Embryonic facial prominence (tissue), 1 donor: ENCODE data around the gene VPS26B.
"Not testable (repeated sequence)": the region's sequence is repeated elsewhere in the genome, so short reads cannot be mapped to it uniquely, and the experiment has no call there.

ENCODE experiments used
- DNase-seq: peaks from one replicate; pipeline ENCODE4 v3.0.0-alpha.2; 2016; ENCODE audit errors: extremely low spot score

The VPS26B gene

GRCh38 chr11:134281635-134282034 is 57.2 kb downstream of the VPS26B start:
- DNase-seq, result not testable (repeated sequence)

- DNase-seq, result no peak
Measured at GRCh38 chr11:134282121-134283045, 57.9 kb downstream of the VPS26B start.

- DNase-seq, result no peak
Measured at GRCh38 chr11:134283461-134284230, 59.2 kb downstream of the VPS26B start.

GRCh38 chr11:134284349-134284748 is 59.9 kb downstream of the VPS26B start:
- DNase-seq, result not testable (repeated sequence)

GRCh38 chr11:134287561-134287960 is 63.1 kb downstream of the VPS26B start:
- DNase-seq, result no peak

- DNase-seq, result no peak
Measured at GRCh38 chr11:134288486-134288885, 64.0 kb downstream of the VPS26B start.

GRCh38 chr11:134289167-134289566 is 64.7 kb downstream of the VPS26B start:
- DNase-seq, result no peak

- DNase-seq, result no peak
Measured at GRCh38 chr11:134289789-134290188, 65.3 kb downstream of the VPS26B start.

- no peak for DNase-seq
Measured at GRCh38 chr11:134290646-134291045, 66.2 kb downstream of the VPS26B start.

DNA sequence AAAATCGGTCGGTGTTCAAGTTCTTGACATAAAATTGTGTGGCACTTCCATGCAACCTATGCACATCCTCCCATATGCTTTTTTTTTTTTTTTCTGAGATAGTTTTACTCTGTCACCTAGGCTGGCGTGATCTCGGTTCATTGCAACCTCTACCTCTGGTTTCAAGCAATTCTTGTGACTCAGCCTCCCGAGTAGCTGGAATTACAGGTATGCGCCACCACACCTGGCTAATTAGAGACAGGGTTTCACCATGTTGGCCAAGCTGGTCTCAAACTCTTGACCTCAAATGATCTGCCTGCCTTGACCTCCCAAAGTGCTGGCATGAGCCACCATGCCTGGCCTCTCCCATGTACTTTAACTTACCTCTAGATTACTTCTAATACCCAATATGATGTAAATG is 66.7 kb downstream of the VPS26B start:
- DNase-seq, result no peak

DNA sequence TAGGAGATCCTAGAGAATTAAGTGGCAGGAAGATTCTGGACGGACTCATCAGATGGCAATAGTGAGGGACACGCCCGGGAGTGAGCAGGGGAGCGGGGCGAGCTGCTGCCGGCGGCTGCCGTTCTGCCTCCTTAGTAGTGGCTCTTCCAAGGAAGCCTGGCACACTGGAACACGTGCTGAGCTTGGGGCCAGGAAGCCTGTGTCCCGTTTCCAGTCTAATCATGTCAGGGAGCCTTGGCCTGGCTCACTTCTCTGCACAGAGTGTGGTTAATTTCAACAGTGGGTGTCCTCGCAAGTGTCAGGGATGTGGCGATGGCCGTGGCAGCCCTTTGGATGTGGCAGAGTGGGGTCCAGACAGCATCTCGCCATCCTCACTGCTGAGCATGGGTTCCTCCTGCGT is 68.2 kb downstream of the VPS26B start:
- no peak for DNase-seq

DNA sequence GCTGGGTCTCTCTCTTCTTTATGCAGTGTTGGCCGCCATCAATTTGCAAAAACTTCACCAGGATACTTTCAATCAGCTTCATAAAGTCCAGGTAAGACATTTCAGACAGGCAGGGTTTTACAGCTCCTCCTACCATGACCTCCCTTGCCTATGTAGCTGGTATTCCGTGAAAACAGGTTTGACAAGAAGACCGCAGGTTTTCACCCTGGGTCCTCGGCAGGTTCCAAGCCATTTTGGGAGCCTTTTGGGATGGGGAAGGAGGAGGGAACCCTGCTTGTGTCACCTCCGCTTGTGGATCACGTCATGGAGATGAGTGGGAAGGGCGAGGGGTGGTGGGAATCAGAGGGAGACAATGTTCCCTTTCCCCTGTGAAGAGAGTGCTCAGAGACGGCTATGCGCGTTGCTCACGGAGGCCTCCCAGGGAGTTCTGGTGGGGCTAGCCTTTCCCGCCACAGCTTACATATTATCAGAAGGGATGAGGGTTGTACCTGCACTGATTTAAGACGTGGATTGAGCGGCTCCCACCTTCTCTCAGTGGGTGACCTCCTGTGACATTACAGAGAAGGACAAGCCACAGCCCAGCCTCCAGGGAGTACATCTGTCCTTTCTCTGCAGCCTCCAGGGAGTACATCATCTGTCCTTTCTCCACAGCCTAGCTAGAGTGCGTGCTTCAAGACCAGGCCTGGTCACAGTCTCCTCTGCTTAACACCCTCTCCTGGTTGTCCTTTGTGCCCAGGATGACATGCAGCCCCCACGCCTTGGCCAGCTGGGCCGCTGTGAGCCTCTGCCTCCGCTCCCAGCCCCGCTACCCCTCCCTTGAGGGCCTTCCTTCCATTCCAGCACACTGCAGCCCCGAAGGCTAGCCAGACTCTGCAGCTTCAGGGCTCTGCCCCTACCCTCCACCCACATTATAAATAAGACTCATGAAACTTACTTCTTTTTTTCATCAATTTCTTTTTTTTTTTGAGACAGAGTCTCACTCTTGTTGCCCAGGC is 68.9 kb downstream of the VPS26B start:
- no peak for DNase-seq

DNA sequence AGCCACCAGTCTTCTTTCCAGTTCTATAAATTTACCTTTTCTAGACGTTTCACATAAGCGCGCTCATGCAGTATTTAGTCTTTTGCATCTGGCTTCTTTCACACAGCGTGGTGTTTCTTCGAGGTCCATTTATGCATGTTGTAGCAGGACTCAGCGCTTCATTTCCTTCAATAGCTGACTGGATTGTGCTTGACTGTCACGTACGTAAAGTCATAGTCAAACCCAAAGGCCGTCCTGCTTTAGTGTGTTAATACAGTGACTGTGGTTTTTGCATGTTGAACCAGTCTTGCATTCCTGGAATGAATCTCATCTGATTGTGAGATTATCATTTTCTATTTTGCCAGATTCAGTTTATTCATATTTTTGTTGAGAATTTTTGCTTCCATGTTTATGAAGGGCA is 70.2 kb downstream of the VPS26B start:
- no peak for DNase-seq
